ENCODE results near the gene CARD11. TPM values are rescaled to one million over a fixed set of nuclear protein-coding genes. Genes with fewer than 3 reads are reported as not detected.

Gene CARD11
- total and polyA plus RNA-seq, 2 of the 4 experiments (the other 2 are of a cell fraction), result 0.18 to 0.26 TPM

GRCh38 chr7:3025616-3026015 lies 18.1 kb downstream of the CARD11 start:
- Histone ChIP-seq H3K9me3 (ENCODE audit: control insufficient read depth, insufficient read depth, low read length) (peaks cover 1% of the 10 kb centered on the region; the same call in 1 of the 2 replicates), H2BK120ac (ENCODE audit: low read depth, low read length) (no peak overlapping the region), H3K4me2 (ENCODE audit: low read depth, low read length) (no peak overlapping the region), H2BK5ac (ENCODE audit: low read depth, low read length, poor library complexity, severe bottlenecking) (no peak overlapping the region), H4K20me1 (ENCODE audit: insufficient read depth, low read length) (no peaks in the 10 kb centered on the region), H3K9me1 (ENCODE audit: insufficient read depth, low read length) (no peaks in the 10 kb centered on the region), H3K23ac (ENCODE audit: low read depth, low read length) (no peak overlapping the region), H3K18ac (ENCODE audit: low read depth, low read length) (no peak overlapping the region), H3K79me1 (ENCODE audit: low read depth in 1 of 2, low read length in 2 of 2) (no peaks in the 10 kb centered on the region), H3K4me1 (ENCODE audit: control insufficient read depth, insufficient read depth, low read length) (peaks cover 4% of the 10 kb centered on the region; the same call in 1 of the 2 replicates), H2AFZ (replicated peaks; ENCODE audit: low read length, poor library complexity) (no peak overlapping the region), H2BK20ac (ENCODE audit: low read depth, low read length) (no peak overlapping the region), H3K56ac (ENCODE audit: extremely low read depth, insufficient read depth, low read length) (no peak overlapping the region), H3K27ac (ENCODE audit: insufficient read depth, low read length) (no peak overlapping the region), H3K4ac (ENCODE audit: low read depth, low read length) (no peak overlapping the region), H4K8ac (ENCODE audit: low read depth in 2 of 2, low read length in 2 of 2) (no peak overlapping the region), H3K14ac (replicated peaks; ENCODE audit: low read depth, low read length) (no peak overlapping the region), H2AK5ac (ENCODE audit: low read depth, low read length) (no peak overlapping the region), H2BK15ac (ENCODE audit: low read depth, low read length) (no peak overlapping the region), H3K36me3 (ENCODE audit: control insufficient read depth, insufficient read depth, low read length) (no peaks in the 10 kb centered on the region), H3K4me3 (ENCODE audit: insufficient read depth, low read depth, low read length) (no peak overlapping the region), H2AK9ac (replicated peaks; ENCODE audit: low read depth, low read length, poor library complexity) (no peak overlapping the region), H3K27me3 (ENCODE audit: control insufficient read depth, insufficient read depth, low read length) (no peaks in the 10 kb centered on the region), H4K91ac (ENCODE audit: insufficient read depth, low read depth, low read length) (no peak overlapping the region), H4K5ac (ENCODE audit: low read depth, low read length) (no peak overlapping the region), H3K9ac (ENCODE audit: low read depth, low read length) (no peak overlapping the region)
- WGBS, 2 experiments (ENCODE audit: extremely low coverage in 2 of 2, insufficient read length in 1 of 2), result no CpG with 5 or more reads among the region's 3 CpGs
- ATAC-seq (ENCODE audit: low read depth) (no peak), DNase-seq (no peak)
- dilution Hi-C loops (cut with HindIII; ENCODE audit: low sequenced_read_pairs, unreplicated experiment), result no loop called here
- in situ Hi-C loops (cut with MboI; ENCODE audit: low sequenced_read_pairs), result no loop called here
- intact Hi-C loops (cut with micrococcal nuclease), result loop anchor here (2.0 kb wide), 1 partner anchor 27 kb away; no protein-coding TSS in a partner anchor
- ChIA-PET CTCF (no interaction called here), POLR2A (ENCODE audit: unreplicated experiment) (no interaction called here)
- BruUV-seq (replicated peaks), result no TSS peak
- no peak for TF ChIP-seq MAZ (IDR thresholded peaks at IDR 0.05; ENCODE audit: borderline replicate concordance, low read depth, low read length)
- no peak for TF ChIP-seq SMC3 (IDR thresholded peaks at IDR 0.05; ENCODE audit: low read depth, low read length)
- TF ChIP-seq RFX5 (IDR thresholded peaks at IDR 0.05; ENCODE audit: low read depth, low read length), result no peak
- no peak for TF ChIP-seq MXI1 (IDR thresholded peaks at IDR 0.05; ENCODE audit: borderline replicate concordance, low read depth, low read length)
- no peak for TF ChIP-seq NFE2L2 (IDR thresholded peaks at IDR 0.05; ENCODE audit: low read depth, low read length)
- no peak for TF ChIP-seq CTCF (conservative IDR thresholded peaks at IDR 0.05; ENCODE audit: low read depth, low read length)
- TF ChIP-seq BHLHE40 (IDR thresholded peaks at IDR 0.05; ENCODE audit: low read depth, low read length), result no peak
- no peak for TF ChIP-seq RAD21 (IDR thresholded peaks at IDR 0.05; ENCODE audit: low read length)
- TF ChIP-seq USF2 (IDR thresholded peaks at IDR 0.05; ENCODE audit: low read depth, low read length), result no peak
- no peak for TF ChIP-seq CEBPB (IDR thresholded peaks at IDR 0.05; ENCODE audit: low read depth, low read length)
- no peak for TF ChIP-seq POLR2A (IDR thresholded peaks at IDR 0.05; ENCODE audit: low read depth, low read length)
- TF ChIP-seq ELK1 (IDR thresholded peaks at IDR 0.05; ENCODE audit: borderline replicate concordance, low read depth, low read length), result no peak
- no peak for TF ChIP-seq CHD1 (IDR thresholded peaks at IDR 0.05; ENCODE audit: low read depth, low read length)
- no peak for TF ChIP-seq MAFK (IDR thresholded peaks at IDR 0.05; ENCODE audit: low read depth, low read length)
- TF ChIP-seq FOS (IDR thresholded peaks at IDR 0.05; ENCODE audit: low read depth, low read length), result no peak
- TF ChIP-seq RCOR1 (IDR thresholded peaks at IDR 0.05; ENCODE audit: insufficient replicate concordance, low read length), result no peak

Measured in IMR-90 (cell line).